BJ (cell line): ENCODE data around the gene LRG1. TPM values are rescaled to one million over a fixed set of nuclear protein-coding genes. Genes with fewer than 3 reads are reported as not detected.

Experiments
- CTCF ChIA-PET: fragments of 350-600 bp; formaldehyde crosslinking; extraction: SDS; loops from one replicate; lab custom pipeline; 2021; ENCODE audit warnings: antibody characterized with exemption, inconsistent platforms; lab: Yijun Ruan, JAX
- POLR2A ChIA-PET: fragments of 300-600 bp; sonication (Branson Sonifier 250); formaldehyde crosslinking; extraction: SDS; loops from one replicate; lab custom pipeline; 2021; ENCODE audit warnings: antibody characterized with exemption; lab: Charles Lee
- DNase-seq: peaks from one replicate; pipeline ENCODE4 v3.0.0-alpha.2; 2011; ENCODE audit warnings: low read depth
- H3K27me3 ChIP-seq: 2 replicates; pipeline ENCODE4 v1.6.0; 2011; ENCODE audit warnings: low read length; ENCODE audit not compliant: control insufficient read depth, insufficient read depth
- H3K36me3 ChIP-seq: 2 replicates; pipeline ENCODE4 v1.5.1; 2011; ENCODE audit warnings: low read length; ENCODE audit not compliant: control insufficient read depth, insufficient read depth
- H3K4me3 ChIP-seq: 2 replicates; pipeline ENCODE4 v1.5.1; 2011; ENCODE audit warnings: low read depth, mild to moderate bottlenecking, control low read depth, low read length
- polyA plus RNA-seq: library from polyadenylated mRNA; depleted of rRNA; stranded (reverse); fragments of >200 nt; gene quantifications from 2 replicates; pipeline ENCODE4 v1.2.3, GENCODE V29; 2011
- TF ChIP-seq, protein P1 (sequence below): IDR thresholded peaks from 2 replicates; pipeline ENCODE4 v1.5.1; 2011; ENCODE audit warnings: low read depth, mild to moderate bottlenecking, control low read depth, inconsistent platforms, low read length, moderate library complexity; ENCODE audit not compliant: insufficient read depth

Gene LRG1
- polyA plus RNA-seq, 1 experiment, result 0.02 TPM

DNA sequence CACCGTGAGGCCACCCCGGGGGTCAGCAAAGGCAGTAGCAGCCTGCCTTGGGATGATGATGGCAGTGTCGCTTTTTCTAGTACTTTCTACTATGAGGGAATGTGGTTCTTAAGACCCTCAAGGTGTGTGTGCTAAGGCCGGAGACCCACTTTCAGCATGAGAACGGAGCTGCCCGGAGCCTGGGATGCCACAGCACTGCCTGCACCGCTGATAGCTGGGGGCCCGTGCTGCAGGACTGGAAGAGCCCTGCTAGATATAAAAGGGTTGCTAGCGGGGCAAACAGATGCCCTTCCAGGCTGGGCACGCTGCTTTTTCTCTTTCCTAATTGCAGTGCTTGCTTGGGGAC, 36.0 kb downstream of the LRG1 start:
- peaks cover 16% of the 10 kb centered on the region for H3K36me3 ChIP-seq

DNA sequence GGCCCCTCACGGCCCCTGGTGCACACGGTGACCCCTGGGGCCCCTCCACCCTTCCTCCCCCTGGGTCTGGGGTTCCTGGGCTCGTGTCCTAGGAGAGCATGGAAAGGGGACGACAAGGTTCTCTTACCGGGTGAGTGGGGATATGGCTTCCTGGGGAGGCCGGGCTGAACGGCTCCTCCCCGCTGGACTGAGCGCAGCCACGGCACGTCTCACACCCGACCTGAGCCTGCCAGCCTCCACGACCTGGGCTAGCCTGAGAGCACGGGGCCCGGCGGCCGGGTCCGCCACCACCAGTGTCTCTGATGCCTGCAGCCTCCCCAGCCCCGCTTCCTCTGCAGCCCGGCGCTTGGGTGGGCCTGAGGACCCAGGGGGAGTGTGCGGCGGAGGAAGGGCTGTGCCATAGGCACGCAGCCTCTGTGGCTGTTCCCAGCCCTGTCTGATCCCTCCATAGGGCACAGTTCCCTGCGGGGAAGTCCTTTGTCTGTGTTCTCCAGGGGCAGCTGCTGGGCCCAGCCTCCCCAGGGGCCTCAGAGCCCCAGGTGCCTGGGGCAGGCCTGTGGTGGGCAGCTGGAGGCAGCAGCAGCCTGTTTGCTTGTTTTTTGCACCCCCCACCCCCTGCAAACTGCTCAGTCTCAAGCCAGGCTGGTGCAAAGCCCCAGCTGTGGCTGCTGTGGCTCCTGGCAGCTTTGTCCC, 36.6 kb downstream of the LRG1 start:
- DNase-seq, result no peak
- POLR2A ChIA-PET, result no interaction called here
- no peaks in the 10 kb centered on the region for H3K27me3 ChIP-seq
- CTCF ChIA-PET, result interaction anchor here (3.0 kb wide), 1 partner anchor 20 kb away, joined by 10 read pairs; no protein-coding TSS in a partner anchor
- TF ChIP-seq, protein P1, sequence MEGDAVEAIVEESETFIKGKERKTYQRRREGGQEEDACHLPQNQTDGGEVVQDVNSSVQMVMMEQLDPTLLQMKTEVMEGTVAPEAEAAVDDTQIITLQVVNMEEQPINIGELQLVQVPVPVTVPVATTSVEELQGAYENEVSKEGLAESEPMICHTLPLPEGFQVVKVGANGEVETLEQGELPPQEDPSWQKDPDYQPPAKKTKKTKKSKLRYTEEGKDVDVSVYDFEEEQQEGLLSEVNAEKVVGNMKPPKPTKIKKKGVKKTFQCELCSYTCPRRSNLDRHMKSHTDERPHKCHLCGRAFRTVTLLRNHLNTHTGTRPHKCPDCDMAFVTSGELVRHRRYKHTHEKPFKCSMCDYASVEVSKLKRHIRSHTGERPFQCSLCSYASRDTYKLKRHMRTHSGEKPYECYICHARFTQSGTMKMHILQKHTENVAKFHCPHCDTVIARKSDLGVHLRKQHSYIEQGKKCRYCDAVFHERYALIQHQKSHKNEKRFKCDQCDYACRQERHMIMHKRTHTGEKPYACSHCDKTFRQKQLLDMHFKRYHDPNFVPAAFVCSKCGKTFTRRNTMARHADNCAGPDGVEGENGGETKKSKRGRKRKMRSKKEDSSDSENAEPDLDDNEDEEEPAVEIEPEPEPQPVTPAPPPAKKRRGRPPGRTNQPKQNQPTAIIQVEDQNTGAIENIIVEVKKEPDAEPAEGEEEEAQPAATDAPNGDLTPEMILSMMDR, result no peak
- no peak overlapping the region for H3K4me3 ChIP-seq
- peaks cover 20% of the 10 kb centered on the region for H3K36me3 ChIP-seq

More for the DNA sequence above, 36.0 kb downstream of the LRG1 start:
- ChIA-PET CTCF (interaction anchor here (3.0 kb wide), 1 partner anchor 20 kb away, joined by 10 read pairs; no protein-coding TSS in a partner anchor), POLR2A (no interaction called here)
- Histone ChIP-seq H3K4me3 (no peak overlapping the region), H3K27me3 (no peaks in the 10 kb centered on the region)
- TF ChIP-seq, protein P1, result no peak
- no peak for DNase-seq

DNA sequence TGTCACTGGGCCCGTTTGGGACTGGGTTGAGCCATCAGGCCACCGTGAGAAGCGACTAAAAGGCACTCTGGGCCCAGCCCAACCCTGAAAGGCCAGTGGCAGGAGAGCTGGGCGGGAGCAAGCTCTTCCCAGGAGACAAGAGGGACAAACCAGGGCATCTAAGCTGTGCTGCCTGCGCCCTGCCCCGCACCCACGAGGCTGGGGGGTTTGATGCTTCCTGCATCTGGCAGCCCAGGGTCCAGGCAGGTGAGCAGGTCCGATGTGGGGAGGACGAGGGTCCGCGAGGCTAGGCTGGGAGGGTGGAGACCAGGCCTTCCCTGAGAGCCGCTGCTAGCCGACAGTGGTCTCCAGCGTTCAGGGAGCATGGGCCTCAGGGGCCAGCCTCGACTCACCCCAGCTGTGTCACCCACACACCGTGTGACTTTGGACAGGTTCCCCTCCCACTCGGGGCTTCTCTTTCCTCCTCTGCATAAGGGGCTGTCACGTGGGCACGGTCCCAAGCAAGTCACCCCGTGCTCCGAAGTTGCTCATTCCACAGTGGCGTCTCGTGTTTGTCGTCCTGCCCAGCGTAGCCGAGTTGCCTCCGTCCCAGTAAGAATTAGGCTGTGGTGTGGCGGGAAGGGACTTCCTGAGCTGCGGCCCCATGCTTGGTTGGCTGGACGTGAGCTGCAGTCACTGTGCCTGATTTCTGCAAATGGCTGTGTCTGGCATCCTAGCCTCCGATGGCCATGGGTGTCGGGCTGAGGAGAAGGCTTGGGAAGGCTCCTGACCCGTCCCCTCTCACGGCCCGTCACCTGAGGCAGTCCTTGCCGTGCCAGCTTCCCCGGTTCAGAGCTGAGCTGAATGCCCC, 37.3 kb downstream of the LRG1 start:
- no peaks in the 10 kb centered on the region for H3K27me3 ChIP-seq
- DNase-seq, result no peak
- ChIA-PET CTCF (interaction anchor here (3.0 kb wide), 1 partner anchor 21 kb away, joined by 10 read pairs; no protein-coding TSS in a partner anchor), POLR2A (no interaction called here)
- H3K4me3 ChIP-seq, result no peak overlapping the region
- H3K36me3 ChIP-seq, result peaks cover 27% of the 10 kb centered on the region
- TF ChIP-seq, protein P1, result no peak

DNA sequence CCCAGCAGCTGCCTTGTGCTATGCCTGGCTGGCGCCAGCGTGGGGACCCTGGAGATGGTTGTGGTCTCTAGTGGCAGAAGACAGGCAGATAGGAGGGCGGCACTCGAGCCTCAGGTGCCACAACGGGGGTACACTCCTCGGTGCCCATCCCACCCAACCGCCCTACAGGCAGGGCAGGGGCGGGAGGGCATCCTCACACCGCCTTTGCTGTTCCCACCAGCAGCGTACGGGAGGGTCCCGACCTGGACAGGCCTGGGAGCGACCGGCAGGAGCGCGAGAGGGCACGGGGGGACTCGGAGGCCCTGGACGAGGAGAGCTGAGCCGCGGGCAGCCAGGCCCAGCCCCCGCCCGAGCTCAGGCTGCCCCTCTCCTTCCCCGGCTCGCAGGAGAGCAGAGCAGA, 38.1 kb downstream of the LRG1 start:
- TF ChIP-seq, protein P1, result no peak
- CTCF ChIA-PET, result no interaction called here
- H3K4me3 ChIP-seq, result no peak overlapping the region
- no peaks in the 10 kb centered on the region for H3K27me3 ChIP-seq
- H3K36me3 ChIP-seq, result peaks cover 29% of the 10 kb centered on the region
- DNase-seq, result no peak
- POLR2A ChIA-PET, result no interaction called here

DNA sequence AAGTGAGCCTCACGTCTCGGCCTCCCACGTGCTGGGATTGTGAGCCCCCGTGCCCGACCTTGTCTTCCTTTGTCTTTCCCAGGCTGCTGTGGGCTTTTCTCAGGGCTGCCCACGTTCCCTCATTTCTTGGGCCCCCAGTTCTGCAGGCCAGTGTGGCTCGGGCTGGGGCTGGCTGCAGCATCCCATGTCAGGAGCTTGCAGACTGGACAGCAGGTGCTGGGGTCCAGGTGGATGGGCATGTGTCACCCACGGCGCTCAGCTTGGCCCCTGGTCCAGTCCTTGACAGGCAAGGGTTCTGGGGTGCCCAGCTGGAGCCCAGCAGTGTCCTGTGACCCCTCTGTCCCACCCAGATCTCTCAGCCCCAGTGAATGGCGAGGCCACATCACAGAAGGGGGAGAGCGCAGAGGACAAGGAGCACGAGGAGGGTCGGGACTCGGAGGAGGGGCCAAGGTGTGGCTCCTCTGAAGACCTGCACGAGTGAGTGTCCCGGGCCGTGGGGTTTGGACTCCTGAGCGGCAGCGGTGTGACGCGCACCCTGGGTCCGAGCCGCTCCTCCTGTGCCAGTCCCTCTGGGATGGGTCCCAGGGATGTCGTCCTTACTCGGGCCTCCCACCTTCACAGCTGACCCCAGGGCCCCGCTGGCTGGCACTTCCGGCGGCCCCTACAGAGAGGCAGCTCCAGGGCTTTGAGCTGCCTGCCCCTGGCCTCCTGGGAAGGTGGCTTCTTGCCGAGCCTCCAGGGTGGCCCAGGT, 38.8 kb downstream of the LRG1 start:
- CTCF ChIA-PET, result interaction anchor here (0.8 kb wide), 1 partner anchor 22 kb away, joined by 3 read pairs; no protein-coding TSS in a partner anchor
- DNase-seq, result no peak
- Histone ChIP-seq H3K36me3 (peaks cover 32% of the 10 kb centered on the region), H3K27me3 (no peaks in the 10 kb centered on the region), H3K4me3 (no peak overlapping the region)
- POLR2A ChIA-PET, result no interaction called here
- TF ChIP-seq, protein P1, result no peak
